ENCODE measurements around the gene TSHZ2.

Gene TSHZ2

GRCh38 chr20:53330601-53331140, 358.5 kb downstream of the TSHZ2 start:
- no peak overlapping the region for H2AFZ ChIP-seq (ENCODE audit: low read length)
- no peaks in the 10 kb centered on the region for H3K79me2 ChIP-seq (ENCODE audit: insufficient read depth, low read length)
- no peaks in the 10 kb centered on the region for H3K9me3 ChIP-seq (ENCODE audit: low read length)
- H3K4me1 ChIP-seq (ENCODE audit: insufficient read depth, low read length, severe bottlenecking), result no peaks in the 10 kb centered on the region
- no peak overlapping the region for H3K4me2 ChIP-seq (ENCODE audit: low read length)
- no peak for TF ChIP-seq EZH2 (IDR thresholded peaks at IDR 0.05; ENCODE audit: borderline replicate concordance, low read length)
- TF ChIP-seq, protein P1, sequence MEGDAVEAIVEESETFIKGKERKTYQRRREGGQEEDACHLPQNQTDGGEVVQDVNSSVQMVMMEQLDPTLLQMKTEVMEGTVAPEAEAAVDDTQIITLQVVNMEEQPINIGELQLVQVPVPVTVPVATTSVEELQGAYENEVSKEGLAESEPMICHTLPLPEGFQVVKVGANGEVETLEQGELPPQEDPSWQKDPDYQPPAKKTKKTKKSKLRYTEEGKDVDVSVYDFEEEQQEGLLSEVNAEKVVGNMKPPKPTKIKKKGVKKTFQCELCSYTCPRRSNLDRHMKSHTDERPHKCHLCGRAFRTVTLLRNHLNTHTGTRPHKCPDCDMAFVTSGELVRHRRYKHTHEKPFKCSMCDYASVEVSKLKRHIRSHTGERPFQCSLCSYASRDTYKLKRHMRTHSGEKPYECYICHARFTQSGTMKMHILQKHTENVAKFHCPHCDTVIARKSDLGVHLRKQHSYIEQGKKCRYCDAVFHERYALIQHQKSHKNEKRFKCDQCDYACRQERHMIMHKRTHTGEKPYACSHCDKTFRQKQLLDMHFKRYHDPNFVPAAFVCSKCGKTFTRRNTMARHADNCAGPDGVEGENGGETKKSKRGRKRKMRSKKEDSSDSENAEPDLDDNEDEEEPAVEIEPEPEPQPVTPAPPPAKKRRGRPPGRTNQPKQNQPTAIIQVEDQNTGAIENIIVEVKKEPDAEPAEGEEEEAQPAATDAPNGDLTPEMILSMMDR (IDR thresholded peaks at IDR 0.05; ENCODE audit: low read length), result no peak
- H3K9ac ChIP-seq (ENCODE audit: low read length), result no peak overlapping the region
- no peaks in the 10 kb centered on the region for H4K20me1 ChIP-seq (ENCODE audit: insufficient read depth, low read length)
- no peaks in the 10 kb centered on the region for H3K36me3 ChIP-seq (ENCODE audit: insufficient read depth, low read length)
- no peaks in the 10 kb centered on the region for H3F3A ChIP-seq (ENCODE audit: insufficient read depth, low read length)
- H3K9me2 ChIP-seq (ENCODE audit: low read depth, low read length), result no peaks in the 10 kb centered on the region
- no peaks in the 10 kb centered on the region for H3K27me3 ChIP-seq (ENCODE audit: insufficient read depth, low read length)
- H3K4me3 ChIP-seq (ENCODE audit: low read depth, low read length, poor library complexity, severe bottlenecking), result no peak overlapping the region
- H3K27ac ChIP-seq (ENCODE audit: low read depth, low read length, poor library complexity, severe bottlenecking), result no peak overlapping the region

- Histone ChIP-seq H3K9ac (ENCODE audit: low read length) (no peak overlapping the region), H3K9me2 (ENCODE audit: low read depth, low read length) (no peaks in the 10 kb centered on the region), H3K9me3 (ENCODE audit: low read length) (no peaks in the 10 kb centered on the region), H3K27me3 (ENCODE audit: insufficient read depth, low read length) (no peaks in the 10 kb centered on the region), H3K4me2 (ENCODE audit: low read length) (no peak overlapping the region), H2AFZ (ENCODE audit: low read length) (no peak overlapping the region), H4K20me1 (ENCODE audit: insufficient read depth, low read length) (no peaks in the 10 kb centered on the region), H3K27ac (ENCODE audit: low read depth, low read length, poor library complexity, severe bottlenecking) (no peak overlapping the region), H3K4me1 (ENCODE audit: insufficient read depth, low read length, severe bottlenecking) (no peaks in the 10 kb centered on the region), H3K36me3 (ENCODE audit: insufficient read depth, low read length) (no peaks in the 10 kb centered on the region), H3K79me2 (ENCODE audit: insufficient read depth, low read length) (no peaks in the 10 kb centered on the region), H3F3A (ENCODE audit: insufficient read depth, low read length) (no peaks in the 10 kb centered on the region), H3K4me3 (ENCODE audit: low read depth, low read length, poor library complexity, severe bottlenecking) (no peak overlapping the region)
- TF ChIP-seq, protein P1 (IDR thresholded peaks at IDR 0.05; ENCODE audit: low read length), result no peak
- no peak for TF ChIP-seq EZH2 (IDR thresholded peaks at IDR 0.05; ENCODE audit: borderline replicate concordance, low read length)
Measured at GRCh38 chr20:53331151-53331973, 359.2 kb downstream of the TSHZ2 start.

DNA sequence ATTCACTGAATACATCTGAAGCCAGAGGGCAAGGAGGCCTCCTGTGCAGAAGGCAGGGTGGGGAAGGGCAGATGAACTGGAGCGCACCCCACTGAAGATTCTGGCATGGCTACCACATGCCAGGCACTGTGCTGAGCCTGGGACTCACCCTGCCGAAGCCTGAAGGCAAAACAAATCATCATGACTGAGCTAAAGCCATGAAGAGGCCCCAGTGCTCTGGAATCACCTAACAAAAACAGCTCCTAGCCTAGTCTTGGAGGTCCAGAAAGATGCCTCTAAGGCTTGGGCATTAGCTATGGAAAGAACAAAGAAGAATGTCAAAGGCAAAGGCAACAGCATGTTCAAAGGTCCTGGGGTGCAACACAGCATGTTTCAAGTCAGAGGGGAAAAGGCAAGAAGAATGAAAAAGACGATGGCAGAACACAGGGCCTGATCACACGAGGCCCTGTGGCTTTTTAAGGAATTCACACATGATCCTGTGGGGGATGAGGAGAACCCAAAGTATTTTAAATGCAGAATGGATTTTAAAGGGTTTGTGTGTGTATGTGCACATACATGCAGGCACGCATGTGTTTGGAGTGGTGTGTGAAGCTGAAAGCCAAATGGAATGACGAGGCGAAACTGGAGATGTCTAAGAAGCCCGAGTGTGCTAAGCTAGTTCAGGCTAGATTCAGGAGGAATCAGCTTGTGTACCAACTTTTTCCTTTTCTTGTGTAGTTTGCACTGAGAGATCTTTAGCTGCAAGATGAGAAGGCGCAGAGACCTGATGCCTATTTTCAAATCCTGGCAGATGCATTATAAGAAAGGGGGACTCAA, 360.1 kb downstream of the TSHZ2 start:
- H3K4me2 ChIP-seq (ENCODE audit: low read length), result no peak overlapping the region
- no peak overlapping the region for H2AFZ ChIP-seq (ENCODE audit: low read length)
- no peaks in the 10 kb centered on the region for H3K36me3 ChIP-seq (ENCODE audit: insufficient read depth, low read length)
- no peak overlapping the region for H3K27ac ChIP-seq (ENCODE audit: low read depth, low read length, poor library complexity, severe bottlenecking)
- H3K4me3 ChIP-seq (ENCODE audit: low read depth, low read length, poor library complexity, severe bottlenecking), result no peak overlapping the region
- no peaks in the 10 kb centered on the region for H3F3A ChIP-seq (ENCODE audit: insufficient read depth, low read length)
- no peaks in the 10 kb centered on the region for H3K79me2 ChIP-seq (ENCODE audit: insufficient read depth, low read length)
- H3K27me3 ChIP-seq (ENCODE audit: insufficient read depth, low read length), result no peaks in the 10 kb centered on the region
- no peak overlapping the region for H3K9ac ChIP-seq (ENCODE audit: low read length)
- no peaks in the 10 kb centered on the region for H4K20me1 ChIP-seq (ENCODE audit: insufficient read depth, low read length)
- TF ChIP-seq, protein P1 (IDR thresholded peaks at IDR 0.05; ENCODE audit: low read length), result no peak
- TF ChIP-seq EZH2 (IDR thresholded peaks at IDR 0.05; ENCODE audit: borderline replicate concordance, low read length), result no peak
- H3K4me1 ChIP-seq (ENCODE audit: insufficient read depth, low read length, severe bottlenecking), result no peaks in the 10 kb centered on the region
- H3K9me3 ChIP-seq (ENCODE audit: low read length), result no peaks in the 10 kb centered on the region
- H3K9me2 ChIP-seq (ENCODE audit: low read depth, low read length), result no peaks in the 10 kb centered on the region

All from OCI-LY1 (cell line).